Stimulated activated CD8-positive, alpha-beta memory T cell treated with anti-CD3 and anti-CD28 coated beads, Interleukin-7, amount 100 ng/mL, for 24 hours (primary cell): ENCODE results near the gene BIRC7.

Experiments used
- DNase-seq: peaks from one replicate; pipeline ENCODE4 v3.0.0-alpha.2; 2020; ENCODE audit warnings: low read depth

The BIRC7 gene

GRCh38 chr20:63224412-63225081, 11.2 kb upstream of the BIRC7 start:
- no peak for DNase-seq

DNA sequence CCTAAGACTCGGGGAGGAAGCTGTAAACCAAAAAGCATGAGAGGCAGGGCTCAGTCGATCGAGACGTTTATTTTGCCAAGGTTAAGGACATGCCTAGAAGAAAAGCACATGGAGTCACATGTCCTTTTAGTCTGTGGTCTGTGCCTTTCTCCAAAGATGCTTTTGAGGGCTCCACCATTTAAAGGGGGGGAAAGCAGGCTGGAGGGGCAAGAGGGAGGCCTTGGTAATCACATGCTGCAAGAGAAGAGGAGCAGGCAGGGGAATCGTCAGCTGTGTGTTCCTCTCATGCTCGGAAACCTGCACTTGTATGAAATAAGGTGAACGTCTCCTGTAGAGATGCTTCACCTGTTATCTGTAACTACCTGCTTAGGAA, 10.6 kb upstream of the BIRC7 start:
- DNase-seq, result no peak

DNA sequence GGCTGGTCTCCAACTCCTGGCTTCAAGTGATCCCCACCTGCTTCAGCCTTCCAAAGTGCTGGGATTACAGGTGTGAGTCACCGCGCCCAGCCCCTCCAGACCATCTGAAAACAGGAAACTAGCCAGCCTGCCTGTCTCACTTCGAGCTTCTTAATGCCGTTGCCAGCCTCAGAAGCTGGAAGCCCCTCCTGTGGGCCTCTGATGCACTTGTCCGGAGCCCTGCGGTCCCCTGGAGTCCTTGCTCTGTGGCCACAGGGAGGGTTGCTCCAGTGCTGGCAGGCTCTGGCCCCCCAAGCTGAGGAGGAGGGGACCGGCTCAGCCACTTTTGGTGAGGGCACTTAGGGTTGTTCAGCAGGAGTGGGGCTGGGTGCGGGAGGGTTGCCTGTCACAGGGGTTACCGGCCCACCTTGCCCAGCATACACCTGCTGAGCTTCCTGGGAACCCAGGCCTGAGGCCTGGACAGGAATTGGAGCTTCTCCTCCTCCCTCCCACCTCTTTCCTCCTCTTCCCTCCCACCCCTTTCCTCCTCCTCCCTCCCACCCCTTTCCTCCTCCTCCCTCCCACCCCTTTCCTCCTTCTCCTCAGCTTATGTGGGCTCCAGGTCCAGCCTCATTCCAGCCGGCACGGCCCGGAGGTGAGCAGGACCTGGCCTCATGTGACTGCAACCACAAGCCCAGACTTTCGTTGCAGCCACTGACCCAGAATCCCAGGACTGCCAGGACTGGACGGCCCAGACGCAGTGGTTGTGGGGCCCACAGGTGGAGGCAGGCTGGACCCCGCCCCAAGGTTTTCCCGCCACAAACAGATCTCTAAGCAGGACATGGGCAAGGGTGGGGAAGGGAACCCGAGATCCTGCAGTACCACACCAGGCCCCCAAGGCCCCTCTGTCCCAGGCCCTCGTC, 9.4 kb upstream of the BIRC7 start:
- DNase-seq, result no peak

- DNase-seq, result no peak
Measured at GRCh38 chr20:63227260-63227659, 8.4 kb upstream of the BIRC7 start.

- no peak for DNase-seq
Measured at GRCh38 chr20:63228806-63229205, 6.9 kb upstream of the BIRC7 start.

GRCh38 chr20:63230800-63231268, 4.9 kb upstream of the BIRC7 start:
- no peak for DNase-seq

GRCh38 chr20:63232235-63233060, 3.3 kb upstream of the BIRC7 start:
- DNase-seq, result no peak

- no peak for DNase-seq
Measured at GRCh38 chr20:63233061-63233344, 2.7 kb upstream of the BIRC7 start.

- no peak for DNase-seq
Measured at GRCh38 chr20:63233924-63234323, 1.8 kb upstream of the BIRC7 start.

GRCh38 chr20:63234693-63235398, 859 bp upstream of the BIRC7 start:
- no peak for DNase-seq

- no peak for DNase-seq
Measured at GRCh38 chr20:63236116-63236837, 572 bp downstream of the BIRC7 start.

GRCh38 chr20:63238031-63238430, 2.3 kb downstream of the BIRC7 start:
- no peak for DNase-seq

DNA sequence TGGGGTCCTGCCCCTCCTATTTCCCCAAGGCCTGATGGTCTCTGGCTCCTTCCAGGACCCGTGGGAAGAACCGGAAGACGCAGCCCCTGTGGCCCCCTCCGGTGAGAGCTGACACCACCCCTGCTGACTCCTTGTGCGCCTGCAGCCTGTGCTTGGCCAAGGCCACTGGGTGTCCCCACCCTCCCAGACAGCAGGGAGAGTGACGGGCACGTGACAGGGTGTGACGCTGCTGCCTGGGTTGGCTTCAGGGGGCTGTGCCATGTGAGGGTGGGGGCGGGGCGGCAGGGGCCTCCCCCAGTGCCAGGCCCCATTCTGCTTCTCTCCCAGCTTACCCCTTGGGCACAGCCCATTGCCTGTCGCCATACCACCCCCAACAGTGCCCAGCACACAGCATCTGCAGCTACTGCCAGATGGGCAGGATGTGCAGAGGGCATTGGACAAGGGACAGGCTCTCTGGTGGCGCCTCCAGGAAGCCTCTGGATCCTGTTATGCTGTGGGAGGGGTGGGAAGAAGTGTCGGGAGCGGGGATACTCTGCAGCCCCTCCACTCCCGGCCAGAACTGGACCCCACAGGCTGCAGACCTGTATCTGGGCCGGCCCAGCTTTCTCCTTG, 2.9 kb downstream of the BIRC7 start:
- DNase-seq, result no peak

DNA sequence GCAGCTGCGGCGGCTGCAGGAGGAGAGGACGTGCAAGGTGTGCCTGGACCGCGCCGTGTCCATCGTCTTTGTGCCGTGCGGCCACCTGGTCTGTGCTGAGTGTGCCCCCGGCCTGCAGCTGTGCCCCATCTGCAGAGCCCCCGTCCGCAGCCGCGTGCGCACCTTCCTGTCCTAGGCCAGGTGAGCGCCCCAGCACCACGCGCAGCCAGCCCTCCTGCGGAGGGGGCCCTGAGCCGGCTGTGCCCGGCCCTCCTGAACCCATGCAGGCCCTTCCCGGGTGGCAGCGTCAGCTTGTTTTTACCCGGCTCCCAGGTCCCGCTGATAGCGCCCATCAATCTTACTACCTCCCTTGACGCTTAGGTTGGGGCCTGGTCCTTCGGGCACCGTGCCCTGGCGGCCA, 3.7 kb downstream of the BIRC7 start:
- DNase-seq, result no peak

DNA sequence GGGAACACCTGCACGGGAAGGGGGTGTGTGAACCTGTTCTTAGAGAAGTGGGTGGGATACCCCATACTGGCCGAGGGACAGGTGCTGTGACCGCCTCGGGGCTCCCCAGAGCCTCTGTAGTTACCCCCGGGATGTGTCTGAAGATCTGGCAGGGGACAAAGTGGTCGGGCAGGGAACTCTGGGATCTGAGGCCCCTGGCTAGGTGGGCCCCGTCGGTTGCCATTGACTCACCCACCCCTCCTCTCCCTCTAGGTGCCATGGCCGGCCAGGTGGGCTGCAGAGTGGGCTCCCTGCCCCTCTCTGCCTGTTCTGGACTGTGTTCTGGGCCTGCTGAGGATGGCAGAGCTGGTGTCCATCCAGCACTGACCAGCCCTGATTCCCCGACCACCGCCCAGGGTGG, 4.3 kb downstream of the BIRC7 start:
- DNase-seq, result no peak

DNA sequence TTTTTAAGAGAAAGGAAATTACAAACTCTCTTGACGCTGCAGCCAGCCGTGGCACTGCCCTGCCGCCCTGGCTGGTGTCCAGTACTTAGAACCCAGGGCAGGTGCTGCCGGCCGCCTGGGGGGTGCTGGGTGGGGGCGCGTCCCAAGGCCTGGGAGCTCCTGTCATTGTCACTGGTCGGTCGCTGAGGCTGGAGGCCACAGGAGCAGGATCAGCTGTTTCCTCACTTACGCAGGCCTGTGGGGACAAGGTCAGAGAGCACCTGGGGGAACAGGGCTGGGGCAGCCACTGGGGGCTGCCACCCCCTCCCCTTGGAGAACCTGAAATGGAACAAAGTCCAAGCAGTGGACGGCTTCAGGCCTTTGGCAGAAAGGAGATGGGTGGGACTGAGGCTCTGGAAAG, 5.6 kb downstream of the BIRC7 start:
- DNase-seq, result no peak

DNA sequence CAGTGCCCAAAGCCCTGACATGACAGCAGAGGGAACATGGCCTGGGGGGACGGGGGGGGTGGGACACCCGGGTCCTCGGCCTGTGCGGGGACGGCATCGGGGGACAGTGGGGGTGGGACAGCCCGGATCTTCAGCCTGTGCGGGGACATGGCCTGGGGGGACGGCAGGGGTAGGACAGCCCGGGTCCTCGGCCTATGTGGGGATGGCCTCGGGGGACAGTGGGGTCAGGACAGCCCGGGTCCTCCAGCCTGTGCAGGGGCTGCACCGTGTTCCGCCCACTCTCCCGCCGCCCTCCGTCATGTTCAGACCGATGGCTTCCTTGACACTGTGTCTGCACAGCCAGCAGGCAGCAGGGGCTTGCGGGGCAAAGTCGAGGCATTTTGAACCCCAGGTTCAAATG, 7.0 kb downstream of the BIRC7 start:
- no peak for DNase-seq

- DNase-seq, result no peak
Measured at GRCh38 chr20:63243604-63244247, 8.0 kb downstream of the BIRC7 start.

DNA sequence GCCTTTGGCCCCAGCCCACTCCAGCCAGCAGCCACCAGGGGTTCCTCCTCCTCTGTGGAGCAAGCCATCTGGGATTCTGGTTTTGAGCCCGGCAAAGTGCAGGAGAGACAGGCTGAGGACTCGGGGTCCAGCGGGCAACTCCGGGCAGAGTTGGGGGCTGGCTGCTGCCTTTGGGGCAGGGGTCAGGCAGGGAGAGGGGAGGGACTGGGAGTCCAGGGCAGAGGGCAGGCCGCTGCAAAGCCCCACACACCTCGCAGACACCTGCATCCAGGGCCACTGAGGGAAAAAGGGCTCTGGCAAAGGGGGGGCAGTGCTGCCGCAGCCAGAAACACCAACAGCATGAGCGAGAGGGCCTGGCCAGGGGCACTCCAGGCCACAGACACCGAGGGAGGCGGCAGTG, 8.8 kb downstream of the BIRC7 start:
- DNase-seq, result no peak

GRCh38 chr20:63246490-63247288, 11.0 kb downstream of the BIRC7 start:
- no peak for DNase-seq
